GM12878 (cell line): ENCODE results near the gene ZNF385C. TPM values are rescaled to one million over a fixed set of nuclear protein-coding genes. Genes with fewer than 3 reads are reported as not detected.

Experiments used
- ATAC-seq: fragments of 200-7000 bp; cut with Tn5 transposase; 3 replicates; pipeline ENCODE4 v1.9.1; 2020; ENCODE audit warnings: mild to moderate bottlenecking, moderate library complexity
- BruUV-seq: library from RNA; stranded (reverse); fragments of 400-500 nt; replicated peaks from 2 replicates; lab custom pipeline; 2021; lab: Mats Ljungman, UMichigan
- CTCF ChIA-PET: fragments of 300-600 bp; sonication (Branson Sonifier 250); formaldehyde crosslinking; extraction: SDS; loops from one replicate; lab custom pipeline; 2021; ENCODE audit warnings: inconsistent platforms; lab: Yijun Ruan, JAX
- POLR2A ChIA-PET: fragments of 350-600 bp; formaldehyde crosslinking; extraction: SDS; loops from one replicate; lab custom pipeline; 2021; ENCODE audit warnings: inconsistent platforms; lab: Charles Lee
- RAD21 ChIA-PET: fragments of 300-600 bp; sonication (Branson Sonifier 250); formaldehyde crosslinking; loops from one replicate; lab custom pipeline; 2023; ENCODE audit warnings: antibody characterized with exemption; ENCODE audit not compliant: unreplicated experiment; lab: Charles Lee
- SMC1A ChIA-PET: fragments of 300-600 bp; sonication (Branson Sonifier 250); formaldehyde crosslinking; loops from one replicate; lab custom pipeline; 2023; ENCODE audit not compliant: unreplicated experiment, uncharacterized antibody; lab: Charles Lee
- DNase-seq: peaks from one replicate; pipeline ENCODE4 v3.0.0-alpha.2; 2011; ENCODE audit warnings: low read depth, low spot score
- FAIRE-seq: peaks from 3 replicates; lab custom pipeline; 2011; peaks lifted over from hg19 to GRCh38; lab: Jason Lieb, UNC
- H2AFZ ChIP-seq: 2 replicates; pipeline ENCODE4 v1.6.0; 2011; ENCODE audit warnings: low read depth, low read length, control low read depth; ENCODE audit not compliant: control insufficient read depth
- H3K27ac ChIP-seq: 2 replicates; pipeline ENCODE4 v1.5.1; 2011; ENCODE audit warnings: control low read depth; ENCODE audit not compliant: control insufficient read depth, insufficient read depth
- H3K27me3 ChIP-seq, 2 experiments: replicated peaks in 1 of 2; 2 replicates each; pipeline versions ENCODE4 v1.6.0 to v1.6.1; 2011; ENCODE audit warnings: low read length in 1 of 2; ENCODE audit not compliant: control insufficient read depth in 2 of 2, insufficient read depth in 2 of 2
- H3K36me3 ChIP-seq, 2 experiments: 2 replicates each; pipeline ENCODE4 v1.5.1; 2011; ENCODE audit warnings: low read length in 1 of 2; ENCODE audit not compliant: control insufficient read depth in 2 of 2, insufficient read depth in 2 of 2
- H3K4me1 ChIP-seq: 2 replicates; pipeline ENCODE4 v1.6.1; 2011; ENCODE audit warnings: mild to moderate bottlenecking, low read length, moderate library complexity, mixed read lengths; ENCODE audit not compliant: control insufficient read depth, insufficient read depth
- H3K4me2 ChIP-seq: 2 replicates; pipeline ENCODE4 v1.6.0; 2011; ENCODE audit warnings: control low read depth; ENCODE audit not compliant: control insufficient read depth, insufficient read depth
- H3K4me3 ChIP-seq: fragments of 200-600 bp; sonication (generic); 2 replicates; pipeline ENCODE4 v1.5.1; 2016
- H3K79me2 ChIP-seq: 2 replicates; pipeline ENCODE4 v1.6.0; 2011; ENCODE audit warnings: low read length; ENCODE audit not compliant: control insufficient read depth, insufficient read depth
- H3K9ac ChIP-seq: 2 replicates; pipeline ENCODE4 v1.8.0; 2011; ENCODE audit warnings: low read length, control low read depth, mixed read lengths; ENCODE audit not compliant: control insufficient read depth, insufficient read depth
- H3K9me3 ChIP-seq: replicated peaks from 3 replicates; pipeline ENCODE4 v1.5.1; 2011; ENCODE audit warnings: mild to moderate bottlenecking, low read length; ENCODE audit not compliant: control insufficient read depth, insufficient read depth
- H4K20me1 ChIP-seq: 2 replicates; pipeline ENCODE4 v1.6.0; 2011; ENCODE audit not compliant: control insufficient read depth, insufficient read depth
- BRCA1 ChIP-seq: IDR thresholded peaks from 2 replicates; pipeline ENCODE4 v1.6.1; 2011; ENCODE audit warnings: low read depth, low read length, improper control_type of control experiment
- CHD2 ChIP-seq: IDR thresholded peaks from 2 replicates; pipeline ENCODE4 v1.6.1; 2011; ENCODE audit warnings: low read depth, low read length, improper control_type of control experiment, borderline replicate concordance
- DPF2 ChIP-seq: fragments of 450-650 bp; IDR thresholded peaks from 2 replicates; pipeline ENCODE4 v1.6.1; 2017; ENCODE audit warnings: mild to moderate bottlenecking
- KAT2A ChIP-seq: conservative IDR thresholded peaks from 2 replicates; pipeline ENCODE4 v1.6.1; 2011; ENCODE audit warnings: low read depth, low read length; ENCODE audit not compliant: control insufficient read depth
- NFIC ChIP-seq: IDR thresholded peaks from 2 replicates; pipeline ENCODE4 v1.6.1; 2012; ENCODE audit warnings: low read depth, mild to moderate bottlenecking, inconsistent platforms, low read length, moderate library complexity
- NFYA ChIP-seq: IDR thresholded peaks from 2 replicates; pipeline ENCODE4 v1.6.1; 2011; ENCODE audit warnings: low read depth, mild to moderate bottlenecking, low read length, improper control_type of control experiment, borderline replicate concordance
- PAX8 ChIP-seq: fragments of 450-650 bp; IDR thresholded peaks from 2 replicates; pipeline ENCODE4 v1.6.1; 2017; ENCODE audit warnings: mild to moderate bottlenecking, moderate library complexity
- PBX3 ChIP-seq: IDR thresholded peaks from 2 replicates; pipeline ENCODE4 v1.6.1; 2011; ENCODE audit warnings: mild to moderate bottlenecking, low read depth, low read length, moderate library complexity; ENCODE audit not compliant: insufficient replicate concordance
- SP1 ChIP-seq: IDR thresholded peaks from one replicate; pipeline ENCODE4 v1.6.1; 2011; ENCODE audit warnings: low read depth, low read length
- USF2 ChIP-seq: IDR thresholded peaks from 2 replicates; pipeline ENCODE4 v1.6.1; 2011; ENCODE audit warnings: low read depth, low read length, improper control_type of control experiment, borderline replicate concordance
- WRNIP1 ChIP-seq: IDR thresholded peaks from 2 replicates; pipeline ENCODE4 v1.6.1; 2011; ENCODE audit warnings: low read depth, low read length, improper control_type of control experiment, borderline replicate concordance
- ZNF24 ChIP-seq: fragments of 450-650 bp; IDR thresholded peaks from 2 replicates; pipeline ENCODE4 v1.6.1; 2017; ENCODE audit warnings: antibody characterized with exemption, mild to moderate bottlenecking
- ZZZ3 ChIP-seq: IDR thresholded peaks from 2 replicates; pipeline ENCODE4 v1.6.1; 2011; ENCODE audit warnings: low read depth; ENCODE audit not compliant: control insufficient read depth, insufficient read length
- WGBS: methylation state at CpG from one replicate; pipeline ENCODE4 v1.1.6; 2016; ENCODE audit warnings: low lambda C conversion rate; ENCODE audit not compliant: insufficient replicate concordance, insufficient coverage; ENCODE audit errors: missing lambda C conversion rate; 5-methylcytosine and 5-hydroxymethylcytosine counted together
- in situ Hi-C: fragments of 300-500 bp; cut with MboI; formaldehyde crosslinking; loops from 9 replicates; pipeline ENCODE4 v1.14.3; 2018; ENCODE audit warnings: mixed read lengths
- intact Hi-C: fragments of 100-400 bp; cut with micrococcal nuclease; formaldehyde crosslinking; loops from one replicate; pipeline ENCODE4 v1.14.2; 2022; ENCODE audit not compliant: unreplicated experiment
- polyA plus RNA-seq, 11 experiments: library from polyadenylated mRNA; depleted of rRNA in 4 of 11; unstranded in 6 of 11; stranded (reverse) in 5 of 11; fragments of >200 nt; fragmentation: Nextera tagmentation in 4 of 11; fragmentation: Illumina TruSeq in 1 of 11; extraction: Ambion mirVana in 4 of 11; extraction: Trizol in 1 of 11; gene quantifications; 1 replicate in 1 of 11; 2 replicates in 10 of 11; pipeline versions ENCODE4 v1.2.1 to v1.2.3, GENCODE V29; 2011 to 2016; ENCODE audit warnings: inconsistent platforms in 2 of 11, missing spikeins in 2 of 11, low read depth in 1 of 11
- total RNA-seq, 4 experiments: library from RNA; depleted of rRNA in 3 of 4; stranded (reverse); fragments of >200 nt in 3 of 4; fragmentation: Illumina TruSeq in 1 of 4; extraction: Trizol in 1 of 4; gene quantifications; 2 replicates each; pipeline versions ENCODE4 v1.2.1 to v1.2.3, GENCODE V29; 2013 to 2021
- TF ChIP-seq, protein P1 (sequence below), 3 experiments: IDR thresholded peaks in 2 of 3; conservative IDR thresholded peaks in 1 of 3; 2 replicates each; pipeline ENCODE4 v1.5.1; 2011; ENCODE audit warnings: low read depth in 3 of 3, low read length in 3 of 3, mild to moderate bottlenecking in 3 of 3, control low read depth in 2 of 3, moderate library complexity in 2 of 3, inconsistent platforms in 1 of 3, mixed read lengths in 1 of 3; ENCODE audit not compliant: control insufficient read depth in 2 of 3, insufficient read depth in 1 of 3; ENCODE audit errors: extremely low read depth in 1 of 3
- TF ChIP-seq, protein P2 (sequence below): IDR thresholded peaks from 2 replicates; pipeline ENCODE4 v1.6.1; 2012; ENCODE audit warnings: low read depth, low read length, improper control_type of control experiment

The ZNF385C gene
- total and polyA plus RNA-seq, 10 of the 15 experiments (the other 5 are each of a cell fraction or from before 2014, with no cell fraction given), result 0.06 to 0.20 (median 0.07) TPM; not detected in 5

GRCh38 chr17:42028791-42029127 lies 69.5 kb downstream of the ZNF385C start:
- Histone ChIP-seq H3K9me3 (no peaks in the 10 kb centered on the region), H3K4me3 (no peak overlapping the region), H3K36me3 (peaks cover 0 to 13% of the 10 kb centered on the region in 2 experiments; a peak in 2 of 4 replicates), H3K27ac (no peak overlapping the region), H3K9ac (no peak overlapping the region), H2AFZ (no peak overlapping the region), H3K79me2 (no peaks in the 10 kb centered on the region), H3K4me1 (peaks cover 13% of the 10 kb centered on the region), H3K27me3 (no peaks in the 10 kb centered on the region), H4K20me1 (no peaks in the 10 kb centered on the region), H3K4me2 (no peak overlapping the region)
- SMC1A ChIA-PET, result interaction anchor here (0.7 kb wide), 1 partner anchor 87 kb away, joined by 4 read pairs; no protein-coding TSS in a partner anchor
- DNase-seq (no peak), FAIRE-seq (no peak), ATAC-seq (no peak)
- CTCF ChIA-PET, result interaction anchor here (0.8 to 10.1 kb wide), 4 partner anchors 12 to 179 kb away, joined by 3 to 83 read pairs (median 18); partner anchors contain the start of gene DNAJC7
- no TSS peak for BruUV-seq
- in situ Hi-C loops (no loop called here), intact Hi-C loops (loop anchor here (5.0 kb wide), 2 partner anchors 34 to 74 kb away; no protein-coding TSS in a partner anchor)
- TF ChIP-seq ZZZ3 (no peak), SP1 (no peak), KAT2A (no peak), CHD2 (no peak), WRNIP1 (no peak), BRCA1 (no peak), NFIC (no peak), PBX3 (no peak), DPF2 (no peak), USF2 (no peak), ZNF24 (no peak), NFYA (no peak), PAX8 (no peak)
- TF ChIP-seq, protein P1, sequence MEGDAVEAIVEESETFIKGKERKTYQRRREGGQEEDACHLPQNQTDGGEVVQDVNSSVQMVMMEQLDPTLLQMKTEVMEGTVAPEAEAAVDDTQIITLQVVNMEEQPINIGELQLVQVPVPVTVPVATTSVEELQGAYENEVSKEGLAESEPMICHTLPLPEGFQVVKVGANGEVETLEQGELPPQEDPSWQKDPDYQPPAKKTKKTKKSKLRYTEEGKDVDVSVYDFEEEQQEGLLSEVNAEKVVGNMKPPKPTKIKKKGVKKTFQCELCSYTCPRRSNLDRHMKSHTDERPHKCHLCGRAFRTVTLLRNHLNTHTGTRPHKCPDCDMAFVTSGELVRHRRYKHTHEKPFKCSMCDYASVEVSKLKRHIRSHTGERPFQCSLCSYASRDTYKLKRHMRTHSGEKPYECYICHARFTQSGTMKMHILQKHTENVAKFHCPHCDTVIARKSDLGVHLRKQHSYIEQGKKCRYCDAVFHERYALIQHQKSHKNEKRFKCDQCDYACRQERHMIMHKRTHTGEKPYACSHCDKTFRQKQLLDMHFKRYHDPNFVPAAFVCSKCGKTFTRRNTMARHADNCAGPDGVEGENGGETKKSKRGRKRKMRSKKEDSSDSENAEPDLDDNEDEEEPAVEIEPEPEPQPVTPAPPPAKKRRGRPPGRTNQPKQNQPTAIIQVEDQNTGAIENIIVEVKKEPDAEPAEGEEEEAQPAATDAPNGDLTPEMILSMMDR (IDR thresholded peaks at IDR 0.05 in 2 of 3, conservative IDR thresholded peaks at IDR 0.05 in 1 of 3; ENCODE audit: control insufficient read depth in 2 of 3, extremely low read depth in 1 of 3, insufficient read depth in 1 of 3, low read depth in 3 of 3, low read length in 3 of 3), result no peak
- TF ChIP-seq, protein P2, sequence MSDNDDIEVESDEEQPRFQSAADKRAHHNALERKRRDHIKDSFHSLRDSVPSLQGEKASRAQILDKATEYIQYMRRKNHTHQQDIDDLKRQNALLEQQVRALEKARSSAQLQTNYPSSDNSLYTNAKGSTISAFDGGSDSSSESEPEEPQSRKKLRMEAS, result no peak
- RAD21 ChIA-PET, result interaction anchor here (0.8 kb wide), 1 partner anchor 62 kb away, joined by 5 read pairs; the partner anchor contains the start of gene CNP
- WGBS, result 66% methylated on average over 7 of the region's 7 CpGs
- POLR2A ChIA-PET, result interaction anchor here (0.6 kb wide), 1 partner anchor 388 kb away, joined by 4 read pairs; no protein-coding TSS in a partner anchor
